ENCODE measurements around the gene TRAK2. TPM values are rescaled to one million over a fixed set of nuclear protein-coding genes. Genes with fewer than 3 reads are reported as not detected.
"Not testable (repeated sequence)": the region's sequence is repeated elsewhere in the genome, so short reads cannot be mapped to it uniquely, and the experiment has no call there.

Gene TRAK2
- total and polyA plus RNA-seq, 10 donors: 7.1 to 63.0 (median 37.7) TPM

DNA sequence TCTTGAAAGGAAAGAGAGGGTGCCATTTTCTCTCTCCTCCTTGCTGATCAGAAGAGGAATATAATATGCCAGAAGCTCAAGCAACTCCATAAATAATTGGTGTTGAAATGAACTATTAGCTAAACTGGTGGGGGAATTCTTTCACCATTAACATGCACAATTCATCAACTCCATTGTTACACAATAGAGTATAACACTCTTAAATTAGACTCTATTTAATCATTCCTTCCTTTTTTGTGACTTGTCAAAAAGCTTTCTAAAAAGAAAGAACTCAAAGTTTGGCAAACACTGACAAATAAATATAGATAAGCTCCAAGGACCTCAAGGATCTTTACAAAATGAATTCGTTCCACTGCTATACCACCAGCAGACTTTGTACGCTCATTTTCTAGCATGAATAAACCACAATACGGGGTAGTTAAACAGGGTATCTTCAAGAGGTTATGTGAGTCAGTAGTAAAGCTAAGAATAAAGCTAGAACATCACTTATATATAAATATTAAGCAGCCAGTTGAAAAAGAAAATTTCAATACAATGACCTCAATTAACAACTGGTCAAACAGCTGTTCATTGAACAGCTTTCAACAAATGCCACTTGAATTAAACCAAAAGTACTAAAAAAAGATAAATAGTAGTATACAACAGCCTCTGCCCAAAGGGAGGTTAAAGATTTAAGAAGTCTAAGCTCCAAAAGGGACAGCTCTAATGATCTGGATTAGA lies 6.4 kb downstream of the TRAK2 start:
- H3K4me3 ChIP-seq: no peak overlapping the region
- intact Hi-C loops (cut with DNase I; ENCODE audit: low total_unique reads): no loop called here
- no peaks in the 10 kb centered on the region for H3K36me3 ChIP-seq
- no peak overlapping the region for H3K27ac ChIP-seq
- H3K9me3 ChIP-seq: no peaks in the 10 kb centered on the region
- TF ChIP-seq, protein P1, sequence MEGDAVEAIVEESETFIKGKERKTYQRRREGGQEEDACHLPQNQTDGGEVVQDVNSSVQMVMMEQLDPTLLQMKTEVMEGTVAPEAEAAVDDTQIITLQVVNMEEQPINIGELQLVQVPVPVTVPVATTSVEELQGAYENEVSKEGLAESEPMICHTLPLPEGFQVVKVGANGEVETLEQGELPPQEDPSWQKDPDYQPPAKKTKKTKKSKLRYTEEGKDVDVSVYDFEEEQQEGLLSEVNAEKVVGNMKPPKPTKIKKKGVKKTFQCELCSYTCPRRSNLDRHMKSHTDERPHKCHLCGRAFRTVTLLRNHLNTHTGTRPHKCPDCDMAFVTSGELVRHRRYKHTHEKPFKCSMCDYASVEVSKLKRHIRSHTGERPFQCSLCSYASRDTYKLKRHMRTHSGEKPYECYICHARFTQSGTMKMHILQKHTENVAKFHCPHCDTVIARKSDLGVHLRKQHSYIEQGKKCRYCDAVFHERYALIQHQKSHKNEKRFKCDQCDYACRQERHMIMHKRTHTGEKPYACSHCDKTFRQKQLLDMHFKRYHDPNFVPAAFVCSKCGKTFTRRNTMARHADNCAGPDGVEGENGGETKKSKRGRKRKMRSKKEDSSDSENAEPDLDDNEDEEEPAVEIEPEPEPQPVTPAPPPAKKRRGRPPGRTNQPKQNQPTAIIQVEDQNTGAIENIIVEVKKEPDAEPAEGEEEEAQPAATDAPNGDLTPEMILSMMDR (IDR thresholded peaks at IDR 0.05 in 8 of 11, conservative IDR thresholded peaks at IDR 0.05 in 3 of 11): no peak
- H3K4me1 ChIP-seq: peaks cover 18 to 90% (median 48%) of the 10 kb centered on the region in 6 donors
- H3K27me3 ChIP-seq (replicated peaks in 1 of 7): no peaks in the 10 kb centered on the region
- 71 to 80% (median 76%) methylated on average over 3 of the region's 3 CpGs for WGBS, 5 donors
- DNase-seq: no peak

DNA sequence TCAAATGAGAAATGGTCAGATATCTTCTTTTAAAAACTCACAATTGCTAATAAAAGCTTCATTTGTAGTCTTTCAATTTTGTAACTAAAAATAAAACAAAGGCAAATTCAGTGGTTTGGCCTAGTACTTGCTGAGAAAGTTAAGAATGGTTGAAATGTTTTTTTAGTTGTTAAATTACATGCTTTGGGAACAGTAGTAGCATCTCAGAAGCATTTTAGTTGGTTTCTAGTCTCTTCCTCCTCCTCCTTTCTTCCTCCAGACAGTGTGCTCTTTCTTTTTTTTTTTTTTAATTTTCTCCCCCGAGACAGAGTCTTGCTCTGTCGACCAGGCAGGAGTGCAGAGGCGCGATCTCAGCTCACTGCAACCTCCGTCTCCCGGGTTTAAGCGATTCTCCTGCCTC lies 9.8 kb downstream of the TRAK2 start:
- TF ChIP-seq, protein P1 (IDR thresholded peaks at IDR 0.05 in 8 of 11, conservative IDR thresholded peaks at IDR 0.05 in 3 of 11): no peak
- TF ChIP-seq POLR2A (IDR thresholded peaks at IDR 0.05) (no peak), POLR2AphosphoS5 (IDR thresholded peaks at IDR 0.05) (no peak)
- peak overlapping the region in 2 of 8 donors; percentile 21 to 37 for H3K27ac ChIP-seq
- no peaks in the 10 kb centered on the region for H3K36me3 ChIP-seq
- intact Hi-C loops (cut with DNase I; ENCODE audit: low total_unique reads): no loop called here
- DNase-seq: no peak
- no peaks in the 10 kb centered on the region for H3K9me3 ChIP-seq
- 49 to 88% (median 79%) methylated on average over 7 of the region's 7 CpGs for WGBS, 5 donors
- H3K27me3 ChIP-seq (replicated peaks in 1 of 7): no peaks in the 10 kb centered on the region
- H3K4me1 ChIP-seq: peaks cover 6 to 55% (median 22%) of the 10 kb centered on the region in 6 donors
- H3K4me3 ChIP-seq: no peak overlapping the region

DNA sequence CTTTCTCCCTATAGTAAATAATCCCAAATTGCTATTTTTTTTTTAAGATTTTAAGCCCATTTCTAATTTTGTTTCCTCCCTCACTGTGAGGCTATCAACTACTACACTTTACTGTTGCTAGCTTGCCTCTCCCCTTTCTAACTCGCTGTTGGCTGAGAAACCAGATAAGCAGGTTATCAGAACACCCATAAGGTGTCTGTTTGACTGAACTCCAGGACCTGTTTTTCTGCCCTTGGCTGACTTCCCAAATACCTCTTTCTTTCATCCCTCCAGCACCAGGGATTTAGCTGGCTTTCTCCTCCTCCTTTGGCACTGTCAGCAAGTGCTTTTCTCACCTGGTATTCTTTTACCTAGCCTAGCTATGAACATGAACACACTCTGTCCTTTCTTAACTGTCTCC lies 11.1 kb downstream of the TRAK2 start:
- no peak for DNase-seq
- Histone ChIP-seq H3K27me3 (replicated peaks in 1 of 7) (no peaks in the 10 kb centered on the region), H3K4me3 (no peak overlapping the region), H3K9me3 (no peaks in the 10 kb centered on the region), H3K27ac (no peak overlapping the region), H3K4me1 (peaks cover 3 to 42% (median 14%) of the 10 kb centered on the region in 6 donors), H3K36me3 (no peaks in the 10 kb centered on the region)
- WGBS, 5 donors: 56 to 71% (median 65%) methylated on average over 1 of the region's 1 CpG
- intact Hi-C loops (cut with DNase I; ENCODE audit: low total_unique reads): no loop called here
- TF ChIP-seq, protein P1 (IDR thresholded peaks at IDR 0.05 in 8 of 11, conservative IDR thresholded peaks at IDR 0.05 in 3 of 11): no peak
- TF ChIP-seq POLR2A (IDR thresholded peaks at IDR 0.05) (no peak), POLR2AphosphoS5 (IDR thresholded peaks at IDR 0.05) (no peak)

DNA sequence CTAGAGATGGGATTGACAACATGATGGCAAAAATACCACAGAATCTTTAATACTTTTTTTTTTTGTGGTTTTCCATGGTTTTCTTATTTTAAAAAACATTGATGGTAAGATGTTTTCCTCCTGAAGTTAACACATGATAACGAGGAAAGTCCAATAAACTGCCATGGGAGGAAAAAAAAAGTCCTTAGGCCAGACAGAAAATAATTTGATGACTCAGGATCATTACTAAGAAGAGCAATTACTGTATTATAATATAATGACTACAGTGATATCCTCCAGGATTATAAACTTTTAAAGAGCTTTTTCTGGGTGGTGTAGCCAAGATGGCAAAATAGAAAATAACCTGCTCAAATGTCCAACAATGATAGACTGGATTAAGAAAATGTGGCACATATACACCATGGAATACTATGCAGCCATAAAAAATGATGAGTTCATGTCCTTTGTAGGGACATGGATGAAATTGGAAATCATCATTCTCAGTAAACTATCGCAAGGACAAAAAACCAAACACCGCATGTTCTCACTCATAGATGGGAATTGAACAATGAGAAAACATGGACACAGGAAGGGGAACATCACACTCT lies 11.8 kb downstream of the TRAK2 start:
- 94 to 100% (median 97%) methylated on average over 1 to 3 of the region's 3 CpGs for WGBS, 5 donors
- intact Hi-C loops (cut with DNase I; ENCODE audit: low total_unique reads); H3K9me3 ChIP-seq; H3K27me3 ChIP-seq (replicated peaks in 1 of 7); H3K27ac ChIP-seq; H3K4me3 ChIP-seq; DNase-seq; H3K36me3 ChIP-seq: not testable (repeated sequence)
- peaks cover 0 to 37% (median 11%) of the 10 kb centered on the region in 6 donors for H3K4me1 ChIP-seq
